ENCODE results near the gene KRTAP4-11. TPM values are rescaled to one million over a fixed set of nuclear protein-coding genes. Genes with fewer than 3 reads are reported as not detected.
"Not testable (repeated sequence)": the region's sequence is repeated elsewhere in the genome, so short reads cannot be mapped to it uniquely, and the experiment has no call there.

KRTAP4-11 gene
- total RNA-seq, 1 experiment from 2014 or later: not detected

GRCh38 chr17:41121742-41122141, 3.6 kb upstream of the KRTAP4-11 start (continued):
- TF ChIP-seq AFF4 (CRISPR knock-in tag; IDR thresholded peaks at IDR 0.05; ENCODE audit: borderline replicate concordance) (no peak), E2F5 (CRISPR knock-in tag; IDR thresholded peaks at IDR 0.05) (no peak)
- TF ChIP-seq, protein P1, sequence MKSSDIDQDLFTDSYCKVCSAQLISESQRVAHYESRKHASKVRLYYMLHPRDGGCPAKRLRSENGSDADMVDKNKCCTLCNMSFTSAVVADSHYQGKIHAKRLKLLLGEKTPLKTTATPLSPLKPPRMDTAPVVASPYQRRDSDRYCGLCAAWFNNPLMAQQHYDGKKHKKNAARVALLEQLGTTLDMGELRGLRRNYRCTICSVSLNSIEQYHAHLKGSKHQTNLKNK (CRISPR knock-in tag; IDR thresholded peaks at IDR 0.05): no peak

GRCh38 chr17:41119696-41120690, 1.8 kb upstream of the KRTAP4-11 start:
- DNase-seq (ENCODE audit: low spot score); H3K36me3 Mint-ChIP-seq; H3K27ac Mint-ChIP-seq; CTCF ChIA-PET; H3K4me3 Mint-ChIP-seq; POLR2A ChIA-PET; H3K27me3 Mint-ChIP-seq (ENCODE audit: low read depth); ATAC-seq: not testable (repeated sequence)
- peaks cover 29% of the 10 kb centered on the region for H3K9me3 Mint-ChIP-seq
- H3K4me1 Mint-ChIP-seq: peaks cover 35% of the 10 kb centered on the region

- ChIA-PET CTCF (no interaction called here), POLR2A (no interaction called here)
- DNase-seq (ENCODE audit: low spot score) (no peak), ATAC-seq (no peak)
- Mint-ChIP-seq H3K27me3 (ENCODE audit: low read depth) (peaks cover 4% of the 10 kb centered on the region; the same call in 1 of the 2 replicates), H3K4me3 (no peak overlapping the region), H3K27ac (no peak overlapping the region), H3K9me3 (peaks cover 33% of the 10 kb centered on the region), H3K36me3 (peaks cover 14% of the 10 kb centered on the region), H3K4me1 (peaks cover 38% of the 10 kb centered on the region)
- TF ChIP-seq GABPB1 (CRISPR knock-in tag; IDR thresholded peaks at IDR 0.05) (no peak), CREM (CRISPR knock-in tag; IDR thresholded peaks at IDR 0.05) (no peak), ZNF532 (CRISPR knock-in tag; IDR thresholded peaks at IDR 0.05; ENCODE audit: borderline replicate concordance) (no peak), JUN (CRISPR knock-in tag; IDR thresholded peaks at IDR 0.05) (no peak), STAT6 (CRISPR knock-in tag; conservative IDR thresholded peaks at IDR 0.05; ENCODE audit: low read depth) (no peak), SMAD4 (CRISPR knock-in tag; IDR thresholded peaks at IDR 0.05) (no peak), JAZF1 (CRISPR knock-in tag; IDR thresholded peaks at IDR 0.05) (no peak), RORB (CRISPR knock-in tag; IDR thresholded peaks at IDR 0.05) (no peak), TP53 (CRISPR knock-in tag; IDR thresholded peaks at IDR 0.05) (no peak)
- TF ChIP-seq, protein P2, sequence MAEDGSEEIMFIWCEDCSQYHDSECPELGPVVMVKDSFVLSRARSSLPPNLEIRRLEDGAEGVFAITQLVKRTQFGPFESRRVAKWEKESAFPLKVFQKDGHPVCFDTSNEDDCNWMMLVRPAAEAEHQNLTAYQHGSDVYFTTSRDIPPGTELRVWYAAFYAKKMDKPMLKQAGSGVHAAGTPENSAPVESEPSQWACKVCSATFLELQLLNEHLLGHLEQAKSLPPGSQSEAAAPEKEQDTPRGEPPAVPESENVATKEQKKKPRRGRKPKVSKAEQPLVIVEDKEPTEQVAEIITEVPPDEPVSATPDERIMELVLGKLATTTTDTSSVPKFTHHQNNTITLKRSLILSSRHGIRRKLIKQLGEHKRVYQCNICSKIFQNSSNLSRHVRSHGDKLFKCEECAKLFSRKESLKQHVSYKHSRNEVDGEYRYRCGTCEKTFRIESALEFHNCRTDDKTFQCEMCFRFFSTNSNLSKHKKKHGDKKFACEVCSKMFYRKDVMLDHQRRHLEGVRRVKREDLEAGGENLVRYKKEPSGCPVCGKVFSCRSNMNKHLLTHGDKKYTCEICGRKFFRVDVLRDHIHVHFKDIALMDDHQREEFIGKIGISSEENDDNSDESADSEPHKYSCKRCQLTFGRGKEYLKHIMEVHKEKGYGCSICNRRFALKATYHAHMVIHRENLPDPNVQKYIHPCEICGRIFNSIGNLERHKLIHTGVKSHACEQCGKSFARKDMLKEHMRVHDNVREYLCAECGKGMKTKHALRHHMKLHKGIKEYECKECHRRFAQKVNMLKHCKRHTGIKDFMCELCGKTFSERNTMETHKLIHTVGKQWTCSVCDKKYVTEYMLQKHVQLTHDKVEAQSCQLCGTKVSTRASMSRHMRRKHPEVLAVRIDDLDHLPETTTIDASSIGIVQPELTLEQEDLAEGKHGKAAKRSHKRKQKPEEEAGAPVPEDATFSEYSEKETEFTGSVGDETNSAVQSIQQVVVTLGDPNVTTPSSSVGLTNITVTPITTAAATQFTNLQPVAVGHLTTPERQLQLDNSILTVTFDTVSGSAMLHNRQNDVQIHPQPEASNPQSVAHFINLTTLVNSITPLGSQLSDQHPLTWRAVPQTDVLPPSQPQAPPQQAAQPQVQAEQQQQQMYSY (CRISPR knock-in tag; IDR thresholded peaks at IDR 0.05): no peak
- TF ChIP-seq, protein P3, sequence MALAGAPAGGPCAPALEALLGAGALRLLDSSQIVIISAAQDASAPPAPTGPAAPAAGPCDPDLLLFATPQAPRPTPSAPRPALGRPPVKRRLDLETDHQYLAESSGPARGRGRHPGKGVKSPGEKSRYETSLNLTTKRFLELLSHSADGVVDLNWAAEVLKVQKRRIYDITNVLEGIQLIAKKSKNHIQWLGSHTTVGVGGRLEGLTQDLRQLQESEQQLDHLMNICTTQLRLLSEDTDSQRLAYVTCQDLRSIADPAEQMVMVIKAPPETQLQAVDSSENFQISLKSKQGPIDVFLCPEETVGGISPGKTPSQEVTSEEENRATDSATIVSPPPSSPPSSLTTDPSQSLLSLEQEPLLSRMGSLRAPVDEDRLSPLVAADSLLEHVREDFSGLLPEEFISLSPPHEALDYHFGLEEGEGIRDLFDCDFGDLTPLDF (CRISPR knock-in tag; IDR thresholded peaks at IDR 0.05): no peak
Observed at GRCh38 chr17:41118721-41119120, 548 bp upstream of the KRTAP4-11 start.

All from WTC11 (cell line).